ENCODE measurements around the gene CDKAL1.

CDKAL1 gene

GRCh38 chr6:20847904-20848303, 313.6 kb downstream of the CDKAL1 start:
- no peak for FAIRE-seq

DNA sequence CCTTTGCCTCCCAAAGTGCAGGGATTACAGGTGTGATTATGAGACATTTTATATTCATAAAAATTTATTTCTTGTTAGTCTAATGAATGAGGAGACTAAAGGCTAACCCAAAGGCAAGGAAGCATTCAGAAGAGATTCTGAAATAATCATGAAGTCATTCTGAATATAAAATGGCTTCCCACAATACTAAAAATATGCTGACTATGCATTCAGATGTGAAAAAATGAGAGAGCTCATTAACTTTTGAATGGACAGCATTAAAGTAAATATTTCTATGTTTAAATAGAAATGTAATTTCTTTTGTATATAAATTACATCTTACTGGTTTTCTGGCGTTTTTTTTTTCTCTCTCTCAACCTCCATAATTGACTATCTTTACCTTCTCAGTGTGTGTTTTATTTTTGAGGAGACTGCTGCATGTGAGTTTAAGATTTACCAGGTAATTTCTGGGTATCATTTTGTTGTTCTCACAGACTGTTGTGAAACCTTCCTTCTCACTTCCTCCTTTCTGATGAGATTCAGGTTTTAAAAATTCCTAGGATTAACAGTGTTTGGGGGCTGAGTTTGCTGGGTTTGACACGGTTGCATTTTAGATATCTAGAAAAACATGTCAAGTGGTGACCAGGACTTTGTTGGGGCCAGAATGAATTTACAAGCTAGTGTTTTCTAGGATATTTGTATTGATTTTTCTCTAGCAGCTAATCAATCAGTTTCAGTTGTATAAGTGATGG, 316.6 kb downstream of the CDKAL1 start:
- FAIRE-seq: no peak

- FAIRE-seq: no peak
Measured at GRCh38 chr6:20851795-20852194, 317.5 kb downstream of the CDKAL1 start.

DNA sequence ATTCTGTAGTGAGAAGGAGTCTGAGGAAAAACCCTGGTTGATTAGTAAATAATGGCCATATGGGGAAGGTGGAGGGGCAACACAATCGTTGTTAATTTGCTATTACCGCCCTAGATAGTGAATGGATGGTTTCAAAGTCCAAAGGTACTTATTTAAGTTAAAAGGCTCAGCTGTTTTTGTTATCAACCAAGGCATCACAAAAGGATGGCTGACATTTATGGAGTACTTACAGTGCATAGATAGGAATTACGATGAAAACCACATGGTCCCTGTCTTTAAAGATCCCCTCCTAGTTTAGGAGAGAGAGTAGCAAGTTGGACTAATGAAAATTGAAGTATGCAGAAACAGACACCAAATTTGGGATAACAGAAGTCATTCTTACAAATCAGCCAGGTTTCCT, 319.6 kb downstream of the CDKAL1 start:
- FAIRE-seq: no peak

DNA sequence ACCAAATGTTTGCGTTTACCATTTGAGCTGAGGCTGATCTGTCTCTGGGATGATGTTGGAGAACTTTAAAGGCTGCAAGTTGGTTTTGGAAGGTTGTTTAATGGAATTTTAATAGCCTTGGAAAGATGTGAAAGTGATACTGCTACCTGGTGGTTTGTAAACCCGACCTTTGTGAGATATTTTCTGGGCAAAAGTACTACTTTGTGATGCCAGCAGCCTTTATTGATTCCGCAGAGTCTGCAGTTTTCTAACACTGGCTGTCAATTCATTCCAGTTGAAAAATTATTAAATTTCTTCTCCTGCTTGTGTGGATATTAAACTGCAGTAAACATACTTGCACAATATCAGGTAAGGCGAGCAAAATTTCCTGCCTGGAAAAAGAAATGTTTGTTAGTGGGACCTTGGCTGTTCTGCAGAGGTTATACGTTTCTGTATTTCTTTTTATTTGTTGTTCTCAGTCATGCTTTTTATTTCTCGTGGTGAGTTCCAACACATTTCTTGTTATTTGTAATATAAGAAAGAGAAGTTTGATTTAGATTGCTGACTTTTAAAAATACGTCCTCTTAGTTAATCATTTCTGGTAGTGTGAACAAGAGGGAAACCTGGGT, 322.5 kb downstream of the CDKAL1 start:
- no peak for FAIRE-seq

DNA sequence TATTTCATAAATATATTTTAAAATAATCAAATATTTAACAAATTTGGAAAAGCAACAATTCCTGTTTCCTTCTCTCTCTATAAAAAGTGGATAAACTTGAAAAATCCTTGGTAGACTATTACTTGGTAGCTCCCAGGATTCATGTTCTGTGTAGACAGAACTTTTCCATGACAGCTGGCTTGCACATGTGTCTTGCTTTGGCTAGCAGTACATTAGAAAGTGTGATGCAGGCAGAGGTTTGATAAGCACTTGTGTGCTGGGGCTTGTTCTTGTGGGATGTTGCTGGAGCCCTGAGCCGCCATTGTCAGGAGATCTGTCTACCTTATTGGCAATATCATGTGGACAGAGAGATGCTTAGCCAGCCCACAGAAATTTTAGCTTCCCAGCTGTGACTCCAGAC, 327.2 kb downstream of the CDKAL1 start:
- FAIRE-seq: no peak

GRCh38 chr6:20866036-20866435, 331.8 kb downstream of the CDKAL1 start:
- FAIRE-seq: no peak

DNA sequence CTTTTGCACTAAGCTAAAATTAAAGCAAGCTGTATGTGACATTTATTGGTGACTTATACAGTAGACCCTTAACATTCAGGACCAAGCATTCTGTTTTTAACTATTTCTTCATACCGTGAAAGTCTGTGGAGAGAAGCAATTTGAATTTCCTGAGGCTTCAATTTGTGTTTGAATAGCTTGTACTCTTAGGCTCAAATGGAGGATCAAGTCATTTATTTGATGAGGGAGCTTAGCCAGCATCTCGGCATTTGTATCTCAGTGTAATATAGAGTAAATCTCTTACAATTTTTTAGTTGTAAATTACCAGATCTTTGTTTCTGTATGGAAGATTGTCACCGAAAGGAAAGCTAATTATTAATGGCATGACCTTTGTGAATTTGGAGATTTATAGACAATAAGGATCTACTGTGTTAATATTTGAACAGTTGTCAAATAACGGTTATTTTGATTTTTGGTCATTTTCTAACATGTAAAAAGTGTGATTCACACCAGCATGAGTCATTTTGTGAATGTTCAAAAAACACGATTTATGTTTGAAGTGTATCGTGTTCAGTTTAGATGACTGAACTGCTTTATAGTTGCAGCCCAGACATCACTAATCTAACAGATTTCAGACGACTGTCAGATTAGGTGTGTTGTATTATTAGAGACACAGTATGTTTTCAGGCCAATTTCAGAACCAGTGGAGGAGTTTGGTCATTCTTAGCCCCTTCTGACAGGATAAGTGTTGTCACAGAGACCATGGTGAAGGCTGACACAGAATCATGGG, 332.9 kb downstream of the CDKAL1 start:
- FAIRE-seq: no peak

DNA sequence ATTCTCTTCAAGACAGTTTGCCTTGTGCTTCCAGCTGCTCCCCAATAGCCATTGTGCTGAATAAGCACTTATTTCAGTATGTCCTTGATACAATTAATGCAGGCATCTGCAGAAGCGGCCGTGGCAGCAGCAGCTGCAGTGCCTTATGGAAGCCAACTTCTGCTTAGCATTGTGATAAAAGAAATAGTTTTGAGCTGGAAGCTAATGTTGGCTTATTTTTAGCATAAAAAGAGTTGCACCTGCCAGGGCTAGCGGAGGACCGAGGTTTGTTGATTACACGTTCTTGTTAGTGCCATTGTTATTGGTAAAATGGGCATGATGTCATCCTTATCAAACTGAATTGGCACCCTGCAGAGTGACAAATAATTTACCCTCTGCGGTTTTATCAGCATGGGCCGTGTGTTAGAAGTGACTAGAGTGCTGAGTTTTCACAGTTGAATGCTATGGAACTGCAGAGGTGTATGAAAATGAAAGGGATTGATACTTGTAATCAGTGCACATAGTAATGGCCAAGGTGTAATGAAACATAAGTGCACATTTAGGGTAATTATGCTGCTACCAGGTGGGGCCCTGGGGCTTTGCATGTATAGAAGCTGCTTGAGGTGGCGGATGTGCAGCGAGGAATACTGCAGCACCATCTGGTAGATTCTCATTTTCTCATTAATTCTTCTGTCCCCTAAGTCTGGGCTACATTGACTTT, 334.3 kb downstream of the CDKAL1 start:
- no peak for FAIRE-seq

- FAIRE-seq: no peak
Measured at GRCh38 chr6:20870021-20870420, 335.8 kb downstream of the CDKAL1 start.

- no peak for FAIRE-seq
Measured at GRCh38 chr6:20870493-20870892, 336.2 kb downstream of the CDKAL1 start.

- no peak for FAIRE-seq
Measured at GRCh38 chr6:20873425-20874190, 339.4 kb downstream of the CDKAL1 start.

DNA sequence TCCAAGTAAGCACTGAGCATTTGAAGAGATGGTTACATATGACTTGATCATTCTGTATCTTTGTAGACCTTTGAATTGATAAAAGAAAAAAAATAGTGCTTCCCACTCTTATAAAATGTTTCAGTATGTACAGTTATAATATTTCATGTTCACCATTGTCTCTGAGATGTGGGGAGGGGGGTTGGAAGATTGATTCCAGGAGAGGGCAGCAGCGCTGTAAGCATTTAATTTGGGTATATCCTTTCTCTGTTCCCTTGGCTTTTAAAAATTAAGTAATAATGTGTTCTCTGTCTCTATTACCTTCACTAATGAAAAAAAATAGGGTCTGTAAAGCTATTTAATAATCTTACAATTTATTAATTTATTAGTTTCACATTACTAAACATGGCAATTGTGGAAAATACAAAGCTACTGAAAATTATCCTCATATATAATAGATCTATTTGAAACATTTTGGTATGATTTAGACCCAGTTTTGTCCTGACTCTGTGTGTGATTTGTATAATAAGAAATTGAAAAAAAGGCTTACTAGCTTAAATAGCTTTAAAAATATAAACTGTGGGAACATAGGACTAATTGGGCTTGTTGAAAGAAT, 341.2 kb downstream of the CDKAL1 start:
- no peak for FAIRE-seq

DNA sequence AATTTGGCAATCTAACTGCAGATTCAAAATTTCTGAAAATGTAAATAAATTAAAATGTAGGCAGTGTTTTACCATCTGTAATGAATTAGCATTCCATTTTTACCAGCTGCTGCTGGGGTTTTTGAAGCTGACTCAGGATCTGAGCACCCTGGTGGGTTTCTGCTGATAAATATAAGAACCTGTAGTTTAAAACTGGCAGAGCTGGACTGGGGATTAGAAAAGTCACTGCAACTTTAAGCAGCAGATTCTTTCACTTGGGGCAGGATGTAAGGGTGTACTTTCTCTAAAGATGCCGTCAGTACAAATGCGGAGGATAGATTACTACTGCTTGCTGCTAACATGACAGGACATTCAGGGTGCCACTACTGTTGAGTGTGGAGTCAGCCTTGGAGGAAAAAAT, 341.8 kb downstream of the CDKAL1 start:
- no peak for FAIRE-seq

- FAIRE-seq: no peak
Measured at GRCh38 chr6:20876561-20876960, 342.3 kb downstream of the CDKAL1 start.

- FAIRE-seq: no peak
Measured at GRCh38 chr6:20877008-20877937, 343.0 kb downstream of the CDKAL1 start.

- no peak for FAIRE-seq
Measured at GRCh38 chr6:20879121-20879520, 344.9 kb downstream of the CDKAL1 start.

DNA sequence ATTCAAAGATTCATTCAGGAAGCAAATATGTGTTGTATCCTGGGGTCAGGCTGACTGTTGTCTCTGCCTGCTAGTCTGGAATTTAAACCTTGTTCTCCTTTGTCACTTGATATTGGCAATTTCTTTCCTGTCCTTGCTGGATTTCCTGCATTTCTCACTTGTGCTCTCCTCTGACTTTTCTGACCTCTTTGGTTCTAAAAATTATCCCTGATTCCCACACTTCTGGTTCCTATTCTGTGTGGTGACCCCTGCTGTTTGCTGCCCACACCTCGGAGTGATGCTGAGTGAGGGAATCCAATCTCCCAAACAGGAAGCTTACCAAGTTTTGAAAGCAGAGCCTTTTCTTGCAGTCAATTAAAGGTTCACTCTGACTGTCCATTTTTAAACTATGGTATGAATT, 345.3 kb downstream of the CDKAL1 start:
- no peak for FAIRE-seq

GRCh38 chr6:20881365-20881764, 347.1 kb downstream of the CDKAL1 start:
- FAIRE-seq: no peak

- FAIRE-seq: no peak
Measured at GRCh38 chr6:20882014-20882413, 347.8 kb downstream of the CDKAL1 start.

DNA sequence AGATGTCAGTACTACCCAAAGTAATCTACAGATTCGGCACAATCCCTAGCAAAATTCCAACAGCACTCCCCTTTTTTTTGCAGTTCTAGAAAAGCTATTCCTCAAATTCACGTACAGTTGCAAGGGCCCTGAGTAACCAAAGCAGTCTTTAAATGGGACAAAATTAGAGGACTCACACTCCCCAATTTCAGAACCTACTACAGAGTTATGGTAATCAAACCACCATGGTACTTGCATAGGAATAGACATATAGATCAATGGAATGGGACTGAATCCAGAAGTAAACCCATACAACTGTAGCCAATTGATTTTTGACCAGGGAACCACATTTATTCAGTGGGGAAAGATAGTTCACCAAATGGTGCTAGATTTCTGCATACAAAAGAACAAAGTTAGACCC, 350.8 kb downstream of the CDKAL1 start:
- FAIRE-seq: no peak
